Panc1 (cell line): ENCODE results near the gene PPP1R14B. TPM values are rescaled to one million over a fixed set of nuclear protein-coding genes. Genes with fewer than 3 reads are reported as not detected.

Source experiments
- ATAC-seq: fragments of 200-7000 bp; cut with Tn5 transposase; 2 replicates; pipeline ENCODE4 v1.9.1; 2020; ENCODE audit warnings: mild to moderate bottlenecking, moderate library complexity
- BruUV-seq: library from RNA; stranded (reverse); fragments of 400-500 nt; replicated peaks from 2 replicates; lab custom pipeline; 2021; lab: Mats Ljungman, UMichigan
- CTCF ChIA-PET: fragments of 300-600 bp; sonication (Branson Sonifier 250); formaldehyde crosslinking; loops from one replicate; lab custom pipeline; 2022; ENCODE audit warnings: antibody characterized with exemption; lab: Charles Lee
- POLR2A ChIA-PET: fragments of 300-600 bp; sonication (Branson Sonifier 250); formaldehyde crosslinking; loops from one replicate; lab custom pipeline; 2022; ENCODE audit warnings: antibody characterized with exemption; lab: Charles Lee
- DNase-seq: peaks from one replicate; pipeline ENCODE4 v3.0.0-alpha.2; 2010; ENCODE audit warnings: low read depth, low spot score
- H3K27ac ChIP-seq: 2 replicates; pipeline ENCODE4 v1.5.1; 2011; ENCODE audit warnings: mild to moderate bottlenecking, low read length, inconsistent platforms
- H3K27me3 ChIP-seq: fragments of 200-500 bp; sonication (Bioruptor generic); 2 replicates; pipeline ENCODE4 v1.6.0; 2014; ENCODE audit warnings: low read length, inconsistent platforms; ENCODE audit not compliant: control insufficient read depth, insufficient read depth
- H3K36me3 ChIP-seq: fragments of 200-500 bp; sonication (Bioruptor generic); 2 replicates; pipeline ENCODE4 v1.5.1; 2014; ENCODE audit warnings: inconsistent platforms, mild to moderate bottlenecking, low read length, moderate library complexity; ENCODE audit not compliant: control insufficient read depth, insufficient read depth
- H3K4me1 ChIP-seq: 2 replicates; pipeline ENCODE4 v1.5.1; 2011; ENCODE audit warnings: inconsistent platforms, mild to moderate bottlenecking, low read length, moderate library complexity; ENCODE audit not compliant: control insufficient read depth, insufficient read depth
- H3K4me3 ChIP-seq, 2 experiments: 2 replicates each; pipeline ENCODE4 v1.5.1; 2011 to 2012; ENCODE audit warnings: low read depth in 2 of 2, low read length in 2 of 2, mild to moderate bottlenecking in 2 of 2, inconsistent platforms in 1 of 2, moderate library complexity in 1 of 2
- H3K9me3 ChIP-seq: fragments of 200-500 bp; sonication (Bioruptor generic); 2 replicates; pipeline ENCODE4 v1.5.1; 2014; ENCODE audit warnings: low read depth, mild to moderate bottlenecking, inconsistent platforms, low read length, moderate library complexity; ENCODE audit not compliant: control insufficient read depth, insufficient read depth
- POLR2AphosphoS5 ChIP-seq: IDR thresholded peaks from 2 replicates; pipeline ENCODE4 v1.6.1; 2012; ENCODE audit warnings: mild to moderate bottlenecking, low read depth, low read length, moderate library complexity
- SIN3A ChIP-seq: IDR thresholded peaks from 2 replicates; pipeline ENCODE4 v1.6.1; 2012; ENCODE audit warnings: low read depth, mild to moderate bottlenecking, low read length, moderate library complexity, borderline replicate concordance; ENCODE audit not compliant: insufficient read depth
- TCF7L2 ChIP-seq: IDR thresholded peaks from 2 replicates; pipeline ENCODE4 v1.6.1; 2011; ENCODE audit warnings: mild to moderate bottlenecking, low read depth, low read length, inconsistent platforms
- in situ Hi-C: cut with HindIII; loops from 2 replicates; pipeline ENCODE4 v1.10.0; 2016; ENCODE audit warnings: low sequenced_read_pairs, low pct_unique_long_range_greater_than_20kb
- intact Hi-C: fragments of 100-400 bp; cut with micrococcal nuclease; formaldehyde crosslinking; loops from one replicate; pipeline ENCODE4 v1.10.0; 2022; ENCODE audit not compliant: unreplicated experiment
- total RNA-seq: library from RNA; stranded (reverse); gene quantifications from one replicate; pipeline ENCODE4 v1.2.1, GENCODE V29; 2021; ENCODE audit not compliant: unreplicated experiment
- TF ChIP-seq, protein P1 (sequence below), 2 experiments: IDR thresholded peaks; 2 replicates each; pipeline ENCODE4 v1.6.1; 2011 to 2012; ENCODE audit warnings: low read depth in 2 of 2, control low read depth in 1 of 2, low read length in 1 of 2, mild to moderate bottlenecking in 1 of 2, moderate library complexity in 1 of 2; ENCODE audit not compliant: insufficient read depth in 1 of 2
- TF ChIP-seq, protein P2 (sequence below): fragments of 450-650 bp; IDR thresholded peaks from 2 replicates; pipeline ENCODE4 v1.5.1; 2017; ENCODE audit warnings: mild to moderate bottlenecking

Gene PPP1R14B
- total RNA-seq, 1 experiment from 2014 or later, result 261 TPM

DNA sequence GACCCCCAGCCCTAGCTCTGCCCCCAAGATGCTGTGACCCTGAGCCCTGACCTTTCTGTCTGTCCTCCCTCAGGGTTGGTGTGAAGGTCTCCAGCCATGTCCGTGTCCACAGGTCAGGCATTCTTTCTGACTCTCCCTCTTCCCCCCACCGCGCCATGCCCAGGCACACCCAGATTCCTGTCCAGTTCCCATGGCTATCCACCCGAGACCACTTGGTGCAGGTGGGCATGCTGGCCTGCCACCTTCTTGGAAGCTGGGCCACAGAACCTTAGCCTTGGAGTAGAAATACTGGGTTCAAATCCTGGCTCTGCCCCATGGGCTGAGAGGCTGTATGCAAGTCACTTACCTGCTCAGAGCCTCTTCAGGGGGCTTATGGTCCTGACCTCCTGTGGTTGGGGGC lies 2.3 kb upstream of the PPP1R14B start:
- no peak overlapping the region for H3K4me3 ChIP-seq
- H3K36me3 ChIP-seq, result peaks cover 7% of the 10 kb centered on the region; the same call in 1 of the 2 replicates
- H3K27me3 ChIP-seq, result no peaks in the 10 kb centered on the region
- CTCF ChIA-PET, result interaction anchor here (0.6 kb wide), 1 partner anchor 41 kb away, joined by 5 read pairs; no protein-coding TSS in a partner anchor
- peak overlapping the region; percentile 99 for H3K27ac ChIP-seq
- POLR2A ChIA-PET, result interaction anchor here (0.6 kb wide), 1 partner anchor 44 kb away, joined by 4 read pairs; no protein-coding TSS in a partner anchor
- TF ChIP-seq TCF7L2, result no peak
- TF ChIP-seq POLR2AphosphoS5, result no peak
- TF ChIP-seq, protein P1, sequence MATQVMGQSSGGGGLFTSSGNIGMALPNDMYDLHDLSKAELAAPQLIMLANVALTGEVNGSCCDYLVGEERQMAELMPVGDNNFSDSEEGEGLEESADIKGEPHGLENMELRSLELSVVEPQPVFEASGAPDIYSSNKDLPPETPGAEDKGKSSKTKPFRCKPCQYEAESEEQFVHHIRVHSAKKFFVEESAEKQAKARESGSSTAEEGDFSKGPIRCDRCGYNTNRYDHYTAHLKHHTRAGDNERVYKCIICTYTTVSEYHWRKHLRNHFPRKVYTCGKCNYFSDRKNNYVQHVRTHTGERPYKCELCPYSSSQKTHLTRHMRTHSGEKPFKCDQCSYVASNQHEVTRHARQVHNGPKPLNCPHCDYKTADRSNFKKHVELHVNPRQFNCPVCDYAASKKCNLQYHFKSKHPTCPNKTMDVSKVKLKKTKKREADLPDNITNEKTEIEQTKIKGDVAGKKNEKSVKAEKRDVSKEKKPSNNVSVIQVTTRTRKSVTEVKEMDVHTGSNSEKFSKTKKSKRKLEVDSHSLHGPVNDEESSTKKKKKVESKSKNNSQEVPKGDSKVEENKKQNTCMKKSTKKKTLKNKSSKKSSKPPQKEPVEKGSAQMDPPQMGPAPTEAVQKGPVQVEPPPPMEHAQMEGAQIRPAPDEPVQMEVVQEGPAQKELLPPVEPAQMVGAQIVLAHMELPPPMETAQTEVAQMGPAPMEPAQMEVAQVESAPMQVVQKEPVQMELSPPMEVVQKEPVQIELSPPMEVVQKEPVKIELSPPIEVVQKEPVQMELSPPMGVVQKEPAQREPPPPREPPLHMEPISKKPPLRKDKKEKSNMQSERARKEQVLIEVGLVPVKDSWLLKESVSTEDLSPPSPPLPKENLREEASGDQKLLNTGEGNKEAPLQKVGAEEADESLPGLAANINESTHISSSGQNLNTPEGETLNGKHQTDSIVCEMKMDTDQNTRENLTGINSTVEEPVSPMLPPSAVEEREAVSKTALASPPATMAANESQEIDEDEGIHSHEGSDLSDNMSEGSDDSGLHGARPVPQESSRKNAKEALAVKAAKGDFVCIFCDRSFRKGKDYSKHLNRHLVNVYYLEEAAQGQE (IDR thresholded peaks at IDR 0.05; ENCODE audit: insufficient read depth in 1 of 2, low read depth in 2 of 2, low read length in 1 of 2), result no peak
- no peak for TF ChIP-seq SIN3A
- TF ChIP-seq, protein P2, sequence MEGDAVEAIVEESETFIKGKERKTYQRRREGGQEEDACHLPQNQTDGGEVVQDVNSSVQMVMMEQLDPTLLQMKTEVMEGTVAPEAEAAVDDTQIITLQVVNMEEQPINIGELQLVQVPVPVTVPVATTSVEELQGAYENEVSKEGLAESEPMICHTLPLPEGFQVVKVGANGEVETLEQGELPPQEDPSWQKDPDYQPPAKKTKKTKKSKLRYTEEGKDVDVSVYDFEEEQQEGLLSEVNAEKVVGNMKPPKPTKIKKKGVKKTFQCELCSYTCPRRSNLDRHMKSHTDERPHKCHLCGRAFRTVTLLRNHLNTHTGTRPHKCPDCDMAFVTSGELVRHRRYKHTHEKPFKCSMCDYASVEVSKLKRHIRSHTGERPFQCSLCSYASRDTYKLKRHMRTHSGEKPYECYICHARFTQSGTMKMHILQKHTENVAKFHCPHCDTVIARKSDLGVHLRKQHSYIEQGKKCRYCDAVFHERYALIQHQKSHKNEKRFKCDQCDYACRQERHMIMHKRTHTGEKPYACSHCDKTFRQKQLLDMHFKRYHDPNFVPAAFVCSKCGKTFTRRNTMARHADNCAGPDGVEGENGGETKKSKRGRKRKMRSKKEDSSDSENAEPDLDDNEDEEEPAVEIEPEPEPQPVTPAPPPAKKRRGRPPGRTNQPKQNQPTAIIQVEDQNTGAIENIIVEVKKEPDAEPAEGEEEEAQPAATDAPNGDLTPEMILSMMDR, result no peak
- intact Hi-C loops, result loop anchor here (10.0 kb wide), 1 partner anchor 56 kb away; the partner anchor contains the start of genes CATSPERZ and ESRRA
- in situ Hi-C loops, result no loop called here
- ATAC-seq, result no peak
- no peaks in the 10 kb centered on the region for H3K9me3 ChIP-seq
- peaks cover 50% of the 10 kb centered on the region for H3K4me1 ChIP-seq
- no peak for DNase-seq
- no TSS peak for BruUV-seq

DNA sequence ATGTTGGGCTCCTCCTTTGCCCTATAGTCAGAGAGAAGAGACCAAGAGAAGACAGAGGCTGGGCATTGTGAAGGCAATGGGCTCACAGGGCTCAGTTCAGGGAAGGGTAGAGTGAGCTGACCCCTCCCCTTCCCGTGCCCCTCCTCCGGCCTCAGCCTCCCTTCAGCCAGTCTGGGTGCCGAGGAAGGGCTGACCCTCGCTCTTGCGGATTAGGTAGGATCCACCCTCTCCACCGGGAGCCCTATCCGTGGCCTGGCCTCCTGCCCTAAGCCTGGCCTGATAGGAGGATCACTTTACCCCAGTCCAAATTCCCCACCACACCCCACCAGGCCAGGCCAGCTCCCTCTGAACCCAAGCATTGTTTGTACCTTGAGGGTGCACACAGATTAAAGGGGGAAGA lies 1.8 kb upstream of the PPP1R14B start:
- intact Hi-C loops, result loop anchor here (10.0 kb wide), 1 partner anchor 56 kb away; the partner anchor contains the start of genes CATSPERZ and ESRRA
- POLR2A ChIA-PET, result no interaction called here
- H3K4me1 ChIP-seq, result peaks cover 52% of the 10 kb centered on the region

More for the DNA sequence above, 1.8 kb upstream of the PPP1R14B start:
- DNase-seq, result no peak
- H3K27ac ChIP-seq, result peak overlapping the region; percentile 99
- no peaks in the 10 kb centered on the region for H3K9me3 ChIP-seq
- TF ChIP-seq TCF7L2 (no peak), SIN3A (no peak), POLR2AphosphoS5 (no peak)
- TF ChIP-seq, protein P1 (IDR thresholded peaks at IDR 0.05; ENCODE audit: insufficient read depth in 1 of 2, low read depth in 2 of 2, low read length in 1 of 2), result no peak
- TF ChIP-seq, protein P2, result no peak
- no peak for ATAC-seq
- H3K36me3 ChIP-seq, result peaks cover 7% of the 10 kb centered on the region; the same call in 1 of the 2 replicates
- H3K4me3 ChIP-seq, result no peak overlapping the region
- in situ Hi-C loops, result no loop called here
- no TSS peak for BruUV-seq
- CTCF ChIA-PET, result interaction anchor here (0.6 kb wide), 1 partner anchor 41 kb away, joined by 5 read pairs; no protein-coding TSS in a partner anchor
- H3K27me3 ChIP-seq, result no peaks in the 10 kb centered on the region
